Smooth muscle cell (in vitro differentiated cells): ENCODE data around the gene ABHD15. TPM values are rescaled to one million over a fixed set of nuclear protein-coding genes. Genes with fewer than 3 reads are reported as not detected.

Experiments used
- DNase-seq: peaks from one replicate; lab custom pipeline; 2025; ENCODE audit not compliant: unreplicated experiment; lab: John Stamatoyannopoulos, UW
- H2AFZ ChIP-seq: fragments of 200-600 bp; sonication (generic); 2 replicates; pipeline ENCODE4 v1.6.0; 2016; ENCODE audit warnings: antibody characterized with exemption, low read depth, mild to moderate bottlenecking
- H3F3A ChIP-seq: fragments of 200-600 bp; sonication (generic); 2 replicates; pipeline ENCODE4 v1.6.0; 2017; ENCODE audit warnings: antibody characterized with exemption, low read depth
- H3K27ac ChIP-seq: fragments of 200-600 bp; sonication (generic); 2 replicates; pipeline ENCODE4 v1.5.1; 2016; ENCODE audit warnings: low read depth, mild to moderate bottlenecking
- H3K27me3 ChIP-seq: fragments of 200-600 bp; sonication (generic); 2 replicates; pipeline ENCODE4 v1.6.1; 2016; ENCODE audit warnings: low read depth, mild to moderate bottlenecking
- H3K36me3 ChIP-seq: fragments of 200-600 bp; sonication (generic); 2 replicates; pipeline ENCODE4 v1.5.1; 2016; ENCODE audit warnings: low read depth
- H3K4me1 ChIP-seq: fragments of 200-600 bp; sonication (generic); 2 replicates; pipeline ENCODE4 v1.5.1; 2016; ENCODE audit warnings: low read depth
- H3K4me2 ChIP-seq: fragments of 200-600 bp; sonication (generic); 2 replicates; pipeline ENCODE4 v1.6.0; 2016; ENCODE audit warnings: mild to moderate bottlenecking
- H3K4me3 ChIP-seq: fragments of 200-600 bp; sonication (generic); 2 replicates; pipeline ENCODE4 v1.5.1; 2016; ENCODE audit warnings: mild to moderate bottlenecking
- H3K79me2 ChIP-seq: fragments of 200-600 bp; sonication (generic); 2 replicates; pipeline ENCODE4 v1.6.0; 2016; ENCODE audit warnings: low read depth, mild to moderate bottlenecking
- H3K9ac ChIP-seq: fragments of 200-600 bp; sonication (generic); 2 replicates; pipeline ENCODE4 v1.6.0; 2016; ENCODE audit warnings: low read depth
- H3K9me3 ChIP-seq: fragments of 200-600 bp; sonication (generic); replicated peaks from 2 replicates; pipeline ENCODE4 v1.5.1; 2016; ENCODE audit warnings: low read depth
- H4K20me1 ChIP-seq: fragments of 200-600 bp; sonication (generic); 2 replicates; pipeline ENCODE4 v1.6.0; 2016; ENCODE audit warnings: low read depth
- CTCF ChIP-seq: fragments of 200-600 bp; sonication (generic); IDR thresholded peaks from 2 replicates; pipeline ENCODE4 v1.5.1; 2017; ENCODE audit warnings: borderline replicate concordance, mild to moderate bottlenecking, antibody characterized with exemption; ENCODE audit not compliant: insufficient read depth, poor library complexity, severe bottlenecking
- WGBS: methylation state at CpG from one replicate; pipeline ENCODE4 v1.1.7; 2016; ENCODE audit warnings: low lambda C conversion rate; 5-methylcytosine and 5-hydroxymethylcytosine counted together
- polyA plus RNA-seq: library from polyadenylated mRNA; unstranded; fragments of >200 nt; fragmentation: Nextera tagmentation; extraction: Ambion mirVana; gene quantifications from 2 replicates; pipeline ENCODE4 v1.2.1, GENCODE V29; 2016
- total RNA-seq: library from RNA; depleted of rRNA; stranded (reverse); fragments of >200 nt; gene quantifications from 2 replicates; pipeline ENCODE4 v1.2.3, GENCODE V29; 2014

ABHD15 gene
- total and polyA plus RNA-seq, 2 experiments from 2014 or later, result 5.0 to 7.4 TPM

GRCh38 chr17:29572691-29573557, 6.1 kb upstream of the ABHD15 start:
- Histone ChIP-seq H4K20me1 (no peaks in the 10 kb centered on the region), H3K9ac (no peak overlapping the region), H2AFZ (no peak overlapping the region), H3K27me3 (no peaks in the 10 kb centered on the region), H3K4me1 (peaks cover 16% of the 10 kb centered on the region), H3K79me2 (peaks cover 7% of the 10 kb centered on the region), H3K4me3 (peak overlapping the region; percentile 29), H3K36me3 (no peaks in the 10 kb centered on the region), H3K9me3 (no peaks in the 10 kb centered on the region), H3F3A (peaks cover 7% of the 10 kb centered on the region), H3K27ac (peak overlapping the region; percentile 5), H3K4me2 (peak overlapping the region; percentile 76)
- 22% methylated on average over 55 of the region's 62 CpGs for WGBS
- peak; percentile 80 for TF ChIP-seq CTCF
- peak; percentile 55 for DNase-seq

GRCh38 chr17:29571883-29572681, 5.2 kb upstream of the ABHD15 start:
- Histone ChIP-seq H3K36me3 (no peaks in the 10 kb centered on the region), H3K27ac (no peak overlapping the region), H3K4me3 (peak overlapping the region; percentile 29), H2AFZ (no peak overlapping the region), H3K9ac (no peak overlapping the region), H3K4me2 (peak overlapping the region; percentile 76), H3K79me2 (peaks cover 7% of the 10 kb centered on the region), H3K27me3 (no peaks in the 10 kb centered on the region), H3K4me1 (peaks cover 16% of the 10 kb centered on the region), H3K9me3 (no peaks in the 10 kb centered on the region), H3F3A (peaks cover 7% of the 10 kb centered on the region), H4K20me1 (no peaks in the 10 kb centered on the region)
- DNase-seq, result no peak
- TF ChIP-seq CTCF, result no peak
- WGBS, result 87% methylated on average over 19 of the region's 30 CpGs

GRCh38 chr17:29571486-29571882, 4.6 kb upstream of the ABHD15 start:
- Histone ChIP-seq H3F3A (peaks cover 7% of the 10 kb centered on the region), H3K4me2 (no peak overlapping the region), H3K4me1 (peaks cover 17% of the 10 kb centered on the region), H3K79me2 (peaks cover 7% of the 10 kb centered on the region), H3K9me3 (no peaks in the 10 kb centered on the region), H3K36me3 (no peaks in the 10 kb centered on the region), H3K27me3 (no peaks in the 10 kb centered on the region), H4K20me1 (no peaks in the 10 kb centered on the region), H3K9ac (no peak overlapping the region), H2AFZ (no peak overlapping the region), H3K4me3 (no peak overlapping the region), H3K27ac (no peak overlapping the region)
- no peak for TF ChIP-seq CTCF
- 98% methylated on average over 6 of the region's 6 CpGs for WGBS
- no peak for DNase-seq
